Mucosa of stomach (tissue), 1 donor: ENCODE results near the gene SMIM20.

Experiments used
- H3K27me3 ChIP-seq: one replicate; pipeline ENCODE4 v1.7.0; 2013; ENCODE audit warnings: mild to moderate bottlenecking, low read length; ENCODE audit not compliant: control insufficient read depth, insufficient read depth
- H3K36me3 ChIP-seq: one replicate; pipeline ENCODE4 v1.7.0; 2013; ENCODE audit warnings: low read length; ENCODE audit not compliant: control insufficient read depth, insufficient read depth
- H3K4me1 ChIP-seq: one replicate; pipeline ENCODE4 v1.7.0; 2013; ENCODE audit warnings: mild to moderate bottlenecking, low read length; ENCODE audit not compliant: control insufficient read depth, insufficient read depth
- H3K4me3 ChIP-seq: one replicate; pipeline ENCODE4 v1.7.0; 2013; ENCODE audit warnings: low read length
- H3K9ac ChIP-seq: one replicate; pipeline ENCODE4 v1.7.0; 2013; ENCODE audit warnings: mild to moderate bottlenecking, low read length, moderate library complexity
- H3K9me3 ChIP-seq: one replicate; pipeline ENCODE4 v1.7.0; 2013; ENCODE audit warnings: mild to moderate bottlenecking, low read length, moderate library complexity; ENCODE audit not compliant: control insufficient read depth
- donor health status: Pancreatic carcinoma.

SMIM20 gene

GRCh38 chr4:25954293-25954904 is 40.4 kb downstream of the SMIM20 start:
- no peaks in the 10 kb centered on the region for H3K9me3 ChIP-seq
- peaks cover 3% of the 10 kb centered on the region for H3K4me1 ChIP-seq
- no peak overlapping the region for H3K9ac ChIP-seq
- H3K36me3 ChIP-seq = no peaks in the 10 kb centered on the region
- H3K4me3 ChIP-seq = no peak overlapping the region
- no peaks in the 10 kb centered on the region for H3K27me3 ChIP-seq

- no peak overlapping the region for H3K9ac ChIP-seq
- no peaks in the 10 kb centered on the region for H3K27me3 ChIP-seq
- H3K4me3 ChIP-seq = no peak overlapping the region
- no peaks in the 10 kb centered on the region for H3K4me1 ChIP-seq
- no peaks in the 10 kb centered on the region for H3K36me3 ChIP-seq
- H3K9me3 ChIP-seq = no peaks in the 10 kb centered on the region
These were observed 41.7 kb downstream of the SMIM20 start for GRCh38 chr4:25955705-25956104.

DNA sequence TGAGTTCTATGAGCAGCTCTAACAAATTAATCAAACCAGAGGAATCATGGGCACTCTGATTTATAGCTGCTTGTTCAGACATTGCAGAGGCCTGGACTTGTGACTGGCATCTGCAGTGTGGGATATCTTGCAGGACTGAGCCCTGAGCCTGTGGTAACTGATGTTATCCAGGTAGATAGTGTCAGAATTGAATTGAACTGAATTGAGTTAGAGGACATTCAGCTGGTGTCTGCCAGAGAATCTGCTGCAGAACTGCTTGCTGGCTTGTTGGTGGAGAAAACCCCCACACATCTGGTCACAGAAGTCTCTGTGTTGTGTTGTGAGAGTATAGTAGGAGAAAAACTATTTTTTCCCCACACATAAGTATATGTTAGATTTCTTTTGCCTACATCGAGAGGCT is 42.2 kb downstream of the SMIM20 start:
- Histone ChIP-seq H3K9ac (no peak overlapping the region), H3K4me1 (no peaks in the 10 kb centered on the region), H3K4me3 (no peak overlapping the region), H3K36me3 (no peaks in the 10 kb centered on the region), H3K9me3 (no peaks in the 10 kb centered on the region), H3K27me3 (no peaks in the 10 kb centered on the region)

- H3K4me1 ChIP-seq = no peaks in the 10 kb centered on the region
- H3K9ac ChIP-seq = no peak overlapping the region
- H3K9me3 ChIP-seq = no peaks in the 10 kb centered on the region
- no peak overlapping the region for H3K4me3 ChIP-seq
- H3K36me3 ChIP-seq = no peaks in the 10 kb centered on the region
- H3K27me3 ChIP-seq = no peaks in the 10 kb centered on the region
These were observed 44.1 kb downstream of the SMIM20 start for GRCh38 chr4:25958110-25958509.

GRCh38 chr4:25962393-25962792 is 48.4 kb downstream of the SMIM20 start:
- no peak overlapping the region for H3K9ac ChIP-seq
- no peaks in the 10 kb centered on the region for H3K4me1 ChIP-seq
- H3K9me3 ChIP-seq = no peaks in the 10 kb centered on the region
- no peaks in the 10 kb centered on the region for H3K36me3 ChIP-seq
- no peaks in the 10 kb centered on the region for H3K27me3 ChIP-seq
- H3K4me3 ChIP-seq = no peak overlapping the region

- H3K4me3 ChIP-seq = no peak overlapping the region
- H3K36me3 ChIP-seq = no peaks in the 10 kb centered on the region
- H3K9ac ChIP-seq = no peak overlapping the region
- H3K9me3 ChIP-seq = no peaks in the 10 kb centered on the region
- no peaks in the 10 kb centered on the region for H3K27me3 ChIP-seq
- H3K4me1 ChIP-seq = peaks cover 6% of the 10 kb centered on the region
These were observed 51.6 kb downstream of the SMIM20 start for GRCh38 chr4:25965629-25966028.

- no peak overlapping the region for H3K9ac ChIP-seq
- no peaks in the 10 kb centered on the region for H3K9me3 ChIP-seq
- H3K36me3 ChIP-seq = no peaks in the 10 kb centered on the region
- H3K4me1 ChIP-seq = peaks cover 6% of the 10 kb centered on the region
- no peak overlapping the region for H3K4me3 ChIP-seq
- H3K27me3 ChIP-seq = no peaks in the 10 kb centered on the region
These were observed 52.2 kb downstream of the SMIM20 start for GRCh38 chr4:25966171-25966570.

DNA sequence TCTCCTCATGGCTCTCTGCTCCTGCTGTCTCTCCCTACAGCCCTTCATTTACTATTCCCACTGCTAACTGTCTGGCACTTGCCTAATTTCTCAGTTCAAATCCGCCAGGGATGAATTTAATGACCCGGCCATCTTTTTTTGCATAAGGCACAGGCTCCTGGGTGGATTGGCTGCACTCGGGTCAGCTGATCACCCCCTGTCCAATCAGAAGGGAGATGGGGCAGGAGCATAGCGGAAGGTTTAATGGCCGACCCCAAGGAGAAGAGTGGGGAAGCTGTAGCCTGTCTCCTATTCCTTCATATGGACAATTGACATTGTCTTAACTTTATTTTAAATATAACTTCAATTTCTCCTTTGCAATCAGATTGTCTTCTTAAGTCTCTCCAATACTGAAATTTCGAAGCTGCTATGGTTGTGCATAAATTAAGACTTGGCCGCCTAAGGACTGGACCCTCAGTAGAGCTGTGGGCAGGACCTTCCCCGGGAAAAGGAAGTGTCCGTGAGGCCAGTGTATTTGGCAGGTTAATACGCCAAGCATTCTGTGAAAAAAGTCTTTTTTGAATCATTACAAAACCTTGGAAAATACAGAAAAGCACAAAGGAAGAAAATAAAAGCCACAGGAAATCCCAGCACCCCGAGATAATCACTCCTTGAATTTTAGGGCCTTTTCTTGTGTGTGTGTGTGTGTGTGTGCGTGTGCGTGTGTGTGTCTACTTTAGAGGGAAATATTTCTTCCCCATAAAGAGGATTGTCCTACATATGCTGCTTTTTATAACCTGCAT is 55.5 kb downstream of the SMIM20 start:
- Histone ChIP-seq H3K9ac (no peak overlapping the region), H3K36me3 (no peaks in the 10 kb centered on the region), H3K4me3 (no peak overlapping the region), H3K4me1 (peaks cover 6% of the 10 kb centered on the region), H3K27me3 (no peaks in the 10 kb centered on the region), H3K9me3 (no peaks in the 10 kb centered on the region)

GRCh38 chr4:25970226-25970675 is 56.2 kb downstream of the SMIM20 start:
- H3K36me3 ChIP-seq = no peaks in the 10 kb centered on the region
- H3K9ac ChIP-seq = no peak overlapping the region
- H3K4me1 ChIP-seq = peaks cover 6% of the 10 kb centered on the region
- H3K9me3 ChIP-seq = no peaks in the 10 kb centered on the region
- no peaks in the 10 kb centered on the region for H3K27me3 ChIP-seq
- no peak overlapping the region for H3K4me3 ChIP-seq

DNA sequence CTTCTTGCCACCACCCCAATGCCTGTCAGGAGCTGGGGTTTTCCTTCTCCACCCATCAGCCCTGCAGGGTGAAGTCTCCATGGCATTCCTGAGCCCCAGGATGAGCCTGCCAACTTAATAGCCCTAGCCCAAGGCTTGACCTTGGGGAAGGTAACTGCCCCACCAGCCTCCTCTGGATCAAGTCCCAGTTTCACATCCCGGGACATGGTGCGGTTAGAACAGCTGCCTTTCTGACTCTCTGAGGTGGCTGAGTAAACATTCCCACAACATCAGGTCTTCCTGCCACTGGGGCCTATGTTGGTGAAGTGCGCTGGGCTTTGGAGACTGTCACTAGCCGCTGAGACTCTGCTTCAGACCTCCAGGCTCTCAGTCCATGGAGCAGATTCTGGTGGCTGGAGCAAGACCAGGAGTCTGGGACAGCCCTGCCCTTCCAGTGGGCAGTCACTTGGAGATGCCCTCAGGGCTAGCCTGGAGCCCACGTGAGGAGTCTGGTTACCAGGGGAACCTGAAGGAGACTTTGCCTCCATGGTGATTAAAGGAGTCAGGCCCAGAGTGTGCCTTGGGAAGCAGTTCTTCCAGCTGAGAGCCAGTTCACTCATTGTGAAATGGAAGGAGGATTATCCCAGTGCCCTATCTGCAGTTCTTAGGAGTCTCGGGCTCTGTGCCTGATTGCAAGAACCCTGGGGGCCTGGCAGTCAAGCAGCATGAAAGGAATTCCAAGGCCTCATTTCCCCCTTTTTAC is 56.8 kb downstream of the SMIM20 start:
- Histone ChIP-seq H3K9ac (no peak overlapping the region), H3K4me1 (peaks cover 6% of the 10 kb centered on the region), H3K27me3 (no peaks in the 10 kb centered on the region), H3K9me3 (no peaks in the 10 kb centered on the region), H3K4me3 (no peak overlapping the region), H3K36me3 (no peaks in the 10 kb centered on the region)

DNA sequence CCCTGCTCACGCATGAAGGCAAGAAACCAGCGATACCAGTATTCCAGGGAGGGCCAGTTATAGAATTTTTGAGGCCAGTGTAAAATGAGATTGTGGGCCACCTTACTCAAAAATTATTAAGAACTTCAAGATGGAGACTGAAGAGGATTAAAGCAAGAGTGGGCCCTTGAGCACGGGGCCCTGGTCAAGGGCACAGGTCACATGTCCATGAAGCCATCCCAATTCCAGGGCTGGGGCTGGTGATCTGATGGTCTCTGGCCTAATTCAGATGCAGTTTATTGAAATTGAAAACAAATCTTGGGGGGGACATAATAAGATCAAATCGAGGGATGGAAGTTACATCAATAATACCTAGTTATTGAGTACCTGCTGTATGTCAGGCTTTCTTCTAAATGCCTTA is 58.3 kb downstream of the SMIM20 start:
- Histone ChIP-seq H3K9me3 (no peaks in the 10 kb centered on the region), H3K4me3 (no peak overlapping the region), H3K36me3 (no peaks in the 10 kb centered on the region), H3K9ac (no peak overlapping the region), H3K27me3 (no peaks in the 10 kb centered on the region), H3K4me1 (peaks cover 6% of the 10 kb centered on the region)
